ENCODE results near the gene SLC35E3. TPM values are rescaled to one million over a fixed set of nuclear protein-coding genes. Genes with fewer than 3 reads are reported as not detected.
"Not testable (repeated sequence)": the region's sequence is repeated elsewhere in the genome, so short reads cannot be mapped to it uniquely, and the experiment has no call there.

The SLC35E3 gene
- total RNA-seq, 4 donors from 2014 or later: 1.6 to 8.1 (median 4.6) TPM

DNA sequence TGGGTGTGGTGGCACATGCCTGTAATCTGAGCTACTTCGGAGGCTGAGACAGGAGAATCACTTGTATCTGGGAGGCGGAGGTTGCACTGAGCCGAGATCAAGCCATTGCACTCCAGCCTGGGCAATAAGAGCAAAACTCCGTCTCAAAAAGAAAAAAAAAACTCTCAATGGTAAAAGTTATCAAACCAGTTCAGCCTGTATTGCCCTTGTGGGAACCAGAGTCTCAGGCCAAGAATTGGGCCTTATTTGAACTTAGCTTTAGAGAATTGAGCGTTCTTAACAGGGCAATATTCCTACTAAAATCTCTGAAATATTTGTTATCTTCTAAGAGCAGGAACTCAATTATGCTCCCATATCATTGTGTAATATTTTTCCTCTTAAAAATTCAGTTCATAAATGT, 54.3 kb downstream of the SLC35E3 start:
- Histone ChIP-seq H3K4me3 (no peak overlapping the region), H3K36me3 (no peaks in the 10 kb centered on the region), H3K27ac (peak overlapping the region in 3 of 4 donors; percentile 43 to 58 (median 49)), H3K4me1 (peaks cover 0 to 14% (median 2%) of the 10 kb centered on the region in 4 donors), H3K9me3 (no peaks in the 10 kb centered on the region), H3K27me3 (no peaks in the 10 kb centered on the region)
- TF ChIP-seq, protein P1, sequence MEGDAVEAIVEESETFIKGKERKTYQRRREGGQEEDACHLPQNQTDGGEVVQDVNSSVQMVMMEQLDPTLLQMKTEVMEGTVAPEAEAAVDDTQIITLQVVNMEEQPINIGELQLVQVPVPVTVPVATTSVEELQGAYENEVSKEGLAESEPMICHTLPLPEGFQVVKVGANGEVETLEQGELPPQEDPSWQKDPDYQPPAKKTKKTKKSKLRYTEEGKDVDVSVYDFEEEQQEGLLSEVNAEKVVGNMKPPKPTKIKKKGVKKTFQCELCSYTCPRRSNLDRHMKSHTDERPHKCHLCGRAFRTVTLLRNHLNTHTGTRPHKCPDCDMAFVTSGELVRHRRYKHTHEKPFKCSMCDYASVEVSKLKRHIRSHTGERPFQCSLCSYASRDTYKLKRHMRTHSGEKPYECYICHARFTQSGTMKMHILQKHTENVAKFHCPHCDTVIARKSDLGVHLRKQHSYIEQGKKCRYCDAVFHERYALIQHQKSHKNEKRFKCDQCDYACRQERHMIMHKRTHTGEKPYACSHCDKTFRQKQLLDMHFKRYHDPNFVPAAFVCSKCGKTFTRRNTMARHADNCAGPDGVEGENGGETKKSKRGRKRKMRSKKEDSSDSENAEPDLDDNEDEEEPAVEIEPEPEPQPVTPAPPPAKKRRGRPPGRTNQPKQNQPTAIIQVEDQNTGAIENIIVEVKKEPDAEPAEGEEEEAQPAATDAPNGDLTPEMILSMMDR (IDR thresholded peaks at IDR 0.05): no peak
- TF ChIP-seq EP300 (IDR thresholded peaks at IDR 0.05; ENCODE audit: low read depth) (no peak), POLR2A (IDR thresholded peaks at IDR 0.05) (no peak), POLR2AphosphoS5 (IDR thresholded peaks at IDR 0.05) (no peak)
- intact Hi-C loops (cut with DNase I; ENCODE audit: low total_unique reads) (no loop called here), in situ Hi-C loops (cut with MboI; ENCODE audit: low pct_ligation_motif_present in 1 of 4, low pct_unique_long_range_greater_than_20kb in 1 of 4, low sequenced_read_pairs in 3 of 4) (no loop called here)
- 63 to 64% methylated on average over 5 of the region's 5 CpGs for WGBS, 2 donors (ENCODE audit: low coverage in 1 of 2)
- DNase-seq: no peak

DNA sequence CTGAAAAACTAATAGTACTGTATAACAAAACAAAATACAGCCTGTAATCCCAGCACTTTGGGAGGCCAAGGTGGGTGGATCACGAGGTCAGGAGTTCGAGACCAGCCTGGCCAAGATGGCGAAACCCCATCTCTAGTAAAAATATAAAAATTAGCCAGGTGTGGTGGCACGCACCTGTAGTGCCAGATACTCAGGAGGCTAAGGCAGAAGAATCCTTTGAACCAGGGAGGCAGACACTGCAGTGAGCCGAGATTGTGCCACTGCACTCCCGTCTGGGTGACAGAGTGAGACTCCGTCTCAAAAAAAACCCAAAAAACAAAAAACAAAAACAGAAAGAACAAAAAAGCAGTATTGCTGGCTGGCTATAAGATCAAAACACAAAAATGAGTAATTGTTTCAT, 55.1 kb downstream of the SLC35E3 start:
- in situ Hi-C loops (cut with MboI; ENCODE audit: low pct_ligation_motif_present in 1 of 4, low pct_unique_long_range_greater_than_20kb in 1 of 4, low sequenced_read_pairs in 3 of 4); H3K9me3 ChIP-seq; DNase-seq; intact Hi-C loops (cut with DNase I; ENCODE audit: low total_unique reads); H3K36me3 ChIP-seq; H3K27me3 ChIP-seq; H3K4me3 ChIP-seq: not testable (repeated sequence)
- Histone ChIP-seq H3K4me1 (peaks cover 0 to 14% (median 2%) of the 10 kb centered on the region in 4 donors), H3K27ac (peak overlapping the region in 3 of 4 donors; percentile 43 to 58 (median 49))
- 80 to 93% methylated on average over 7 of the region's 7 CpGs for WGBS, 2 donors (ENCODE audit: low coverage in 1 of 2)

- H3K9me3 ChIP-seq; intact Hi-C loops (cut with DNase I; ENCODE audit: low total_unique reads); H3K4me3 ChIP-seq; H3K27me3 ChIP-seq; DNase-seq; in situ Hi-C loops (cut with MboI; ENCODE audit: low pct_ligation_motif_present in 1 of 4, low pct_unique_long_range_greater_than_20kb in 1 of 4, low sequenced_read_pairs in 3 of 4); H3K36me3 ChIP-seq: not testable (repeated sequence)
- WGBS, 2 donors (ENCODE audit: low coverage in 1 of 2): 80 to 89% methylated on average over 2 of the region's 2 CpGs
- Histone ChIP-seq H3K27ac (peak overlapping the region in 3 of 4 donors; percentile 43 to 60 (median 48)), H3K4me1 (peaks cover 0 to 19% (median 8%) of the 10 kb centered on the region in 4 donors)
Measured at GRCh38 chr12:68802372-68802745, 56.4 kb downstream of the SLC35E3 start.

GRCh38 chr12:68802911-68803651, 57.1 kb downstream of the SLC35E3 start:
- DNase-seq; in situ Hi-C loops (cut with MboI; ENCODE audit: low pct_ligation_motif_present in 1 of 4, low pct_unique_long_range_greater_than_20kb in 1 of 4, low sequenced_read_pairs in 3 of 4); H3K36me3 ChIP-seq; intact Hi-C loops (cut with DNase I; ENCODE audit: low total_unique reads); H3K4me3 ChIP-seq; H3K27me3 ChIP-seq; H3K9me3 ChIP-seq: not testable (repeated sequence)
- WGBS, 2 donors (ENCODE audit: low coverage in 1 of 2): 85 to 91% methylated on average over 6 to 19 of the region's 19 CpGs
- peaks cover 0 to 19% (median 8%) of the 10 kb centered on the region in 4 donors for H3K4me1 ChIP-seq
- H3K27ac ChIP-seq: peak overlapping the region in 1 of 4 donors; percentile 24
- peak in 1 of 3 donors; percentile 38 for TF ChIP-seq POLR2AphosphoS5 (IDR thresholded peaks at IDR 0.05)

DNA sequence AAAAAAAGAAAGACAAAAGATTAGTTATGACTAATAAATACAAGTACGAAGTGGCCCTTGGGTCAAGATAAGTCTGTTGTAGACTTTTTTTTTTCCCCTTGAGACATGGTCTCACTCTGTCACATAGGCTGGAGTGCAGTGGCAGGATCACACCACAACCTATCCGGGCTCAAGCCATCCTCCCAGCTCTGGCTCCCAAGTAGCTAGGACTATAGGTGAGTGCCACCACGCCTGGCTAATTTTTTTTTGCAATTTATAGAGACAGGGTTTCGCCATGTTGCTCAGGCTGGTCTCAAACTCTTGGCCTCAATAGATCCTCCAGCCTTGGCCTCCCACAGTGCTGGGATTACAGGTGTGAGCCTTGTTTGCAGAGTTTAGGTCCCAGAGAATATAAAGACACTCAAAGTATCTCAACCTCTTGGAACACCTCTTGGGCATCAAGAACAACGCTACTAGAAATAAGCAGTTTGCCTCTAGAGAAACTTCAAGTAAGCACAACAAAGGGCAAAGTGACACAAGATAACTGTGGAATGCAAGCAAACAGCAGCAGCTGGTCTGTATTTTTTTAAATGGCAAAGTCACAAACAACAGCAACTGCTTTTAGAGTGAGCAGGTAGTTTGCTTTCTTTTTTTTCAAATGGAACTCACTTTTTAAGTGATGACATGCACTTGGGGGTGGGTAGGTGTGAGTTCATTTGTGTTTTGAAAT, 58.1 kb downstream of the SLC35E3 start:
- intact Hi-C loops (cut with DNase I; ENCODE audit: low total_unique reads) (no loop called here), in situ Hi-C loops (cut with MboI; ENCODE audit: low pct_ligation_motif_present in 1 of 4, low pct_unique_long_range_greater_than_20kb in 1 of 4, low sequenced_read_pairs in 3 of 4) (no loop called here)
- 83 to 90% methylated on average over 2 to 5 of the region's 5 CpGs for WGBS, 2 donors (ENCODE audit: low coverage in 1 of 2)
- peaks cover 0 to 20% (median 8%) of the 10 kb centered on the region in 4 donors for H3K4me1 ChIP-seq
- TF ChIP-seq EP300 (IDR thresholded peaks at IDR 0.05; ENCODE audit: low read depth): no peak
- no peak for TF ChIP-seq POLR2AphosphoS5 (IDR thresholded peaks at IDR 0.05)
- TF ChIP-seq, protein P1 (IDR thresholded peaks at IDR 0.05): no peak
- TF ChIP-seq POLR2A (IDR thresholded peaks at IDR 0.05): no peak
- no peak overlapping the region for H3K27ac ChIP-seq
- H3K27me3 ChIP-seq: no peaks in the 10 kb centered on the region
- no peak overlapping the region for H3K4me3 ChIP-seq
- no peaks in the 10 kb centered on the region for H3K9me3 ChIP-seq
- no peaks in the 10 kb centered on the region for H3K36me3 ChIP-seq
- no peak for DNase-seq

Data from transverse colon (tissue), 4 donors.